Brain microvascular endothelial cell (primary cell): ENCODE measurements around the gene RHBDL1.

Source experiments
- DNase-seq: peaks from one replicate; pipeline ENCODE4 v3.0.0-alpha.2; 2020
- H3K27ac ChIP-seq: fragments of 250-450 bp; sonication (Bioruptor Pico); 2 replicates; pipeline ENCODE4 v1.5.1; 2020; ENCODE audit warnings: mild to moderate bottlenecking, moderate library complexity
- H3K27me3 ChIP-seq: fragments of 250-450 bp; sonication (Bioruptor Pico); replicated peaks from 2 replicates; pipeline ENCODE4 v1.5.1; 2020; ENCODE audit warnings: mild to moderate bottlenecking
- H3K36me3 ChIP-seq: fragments of 250-450 bp; sonication (Bioruptor Pico); replicated peaks from 2 replicates; pipeline ENCODE4 v1.5.1; 2020; ENCODE audit warnings: mild to moderate bottlenecking
- H3K4me3 ChIP-seq: 2 replicates; pipeline ENCODE4 v1.5.1; 2011; ENCODE audit warnings: low read depth, mild to moderate bottlenecking, control low read depth, low read length, moderate library complexity
- CTCF ChIP-seq: IDR thresholded peaks from 2 replicates; pipeline ENCODE4 v1.5.1; 2011; ENCODE audit warnings: low read depth, mild to moderate bottlenecking, moderate library complexity, low read length, control low read depth, inconsistent platforms; ENCODE audit errors: missing control alignments
- in situ Hi-C: cut with HindIII; loops from 2 replicates; pipeline ENCODE4 v1.10.0; 2017; ENCODE audit warnings: low sequenced_read_pairs, low pct_ligation_motif_present

RHBDL1 gene

GRCh38 chr16:680625-680945 lies 5.1 kb downstream of the RHBDL1 start:
- Histone ChIP-seq H3K4me3 (peak overlapping the region; percentile 72), H3K36me3 (peaks cover 20% of the 10 kb centered on the region), H3K27ac (peak overlapping the region; percentile 59), H3K27me3 (no peaks in the 10 kb centered on the region)
- TF ChIP-seq CTCF = no peak
- in situ Hi-C loops = no loop called here
- DNase-seq = no peak

GRCh38 chr16:680967-681745 lies 5.7 kb downstream of the RHBDL1 start:
- in situ Hi-C loops = no loop called here
- peak overlapping the region; percentile 59 for H3K27ac ChIP-seq
- H3K27me3 ChIP-seq = no peaks in the 10 kb centered on the region
- peaks cover 20% of the 10 kb centered on the region for H3K36me3 ChIP-seq
- no peak for DNase-seq
- H3K4me3 ChIP-seq = peak overlapping the region; percentile 72
- peak; percentile 23 for TF ChIP-seq CTCF

- in situ Hi-C loops = no loop called here
- TF ChIP-seq CTCF = no peak
- H3K36me3 ChIP-seq = peaks cover 24% of the 10 kb centered on the region
- no peak for DNase-seq
- H3K27me3 ChIP-seq = no peaks in the 10 kb centered on the region
- peak overlapping the region; percentile 22 for H3K4me3 ChIP-seq
- H3K27ac ChIP-seq = no peak overlapping the region
Observed at GRCh38 chr16:681746-682427, 6.4 kb downstream of the RHBDL1 start.

DNA sequence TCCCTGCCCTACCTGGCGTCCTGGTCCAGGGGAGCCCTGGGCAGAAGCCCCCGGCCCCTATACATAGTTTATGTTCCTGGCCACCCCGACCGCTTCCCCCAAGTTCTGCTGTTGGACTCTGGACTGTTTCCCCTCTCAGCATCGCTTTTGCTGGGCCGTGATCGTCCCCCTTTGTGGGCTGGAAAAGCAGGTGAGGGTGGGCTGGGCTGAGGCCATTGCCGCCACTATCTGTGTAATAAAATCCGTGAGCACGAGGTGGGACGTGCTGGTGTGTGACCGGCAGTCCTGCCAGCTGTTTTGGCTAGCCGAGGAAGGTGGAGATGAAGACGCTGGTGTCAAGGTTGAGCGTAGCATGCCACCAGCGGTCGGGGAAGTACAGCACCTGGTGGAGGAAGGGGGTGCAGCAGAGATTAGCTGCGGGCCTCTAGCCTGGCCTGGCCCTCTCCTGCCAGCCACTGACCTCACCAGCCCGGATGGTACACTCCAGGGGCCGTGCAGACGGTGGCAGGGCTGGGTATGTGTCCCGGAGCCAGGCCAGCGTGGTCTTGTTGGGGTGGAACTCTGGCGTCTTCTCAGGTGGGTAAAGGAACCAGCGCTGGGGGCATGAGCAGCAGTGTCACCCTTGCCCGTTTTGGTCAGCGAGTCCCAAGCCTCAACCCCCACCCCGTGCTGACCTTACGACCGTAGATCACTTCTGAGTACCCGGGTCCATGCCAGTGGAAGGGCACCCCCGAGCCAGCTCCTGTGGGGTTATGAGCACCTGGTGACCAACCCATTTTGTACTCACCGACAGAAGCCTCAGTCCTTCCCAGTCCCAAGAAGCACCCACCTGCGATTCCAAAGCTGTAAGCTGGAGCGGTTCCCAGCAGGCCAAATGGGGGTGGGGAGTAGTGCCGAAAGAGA lies 7.3 kb downstream of the RHBDL1 start:
- TF ChIP-seq CTCF = no peak
- no peak overlapping the region for H3K27ac ChIP-seq
- DNase-seq = no peak
- H3K4me3 ChIP-seq = peak overlapping the region; percentile 60
- H3K36me3 ChIP-seq = peaks cover 25% of the 10 kb centered on the region
- H3K27me3 ChIP-seq = no peaks in the 10 kb centered on the region
- in situ Hi-C loops = no loop called here

DNA sequence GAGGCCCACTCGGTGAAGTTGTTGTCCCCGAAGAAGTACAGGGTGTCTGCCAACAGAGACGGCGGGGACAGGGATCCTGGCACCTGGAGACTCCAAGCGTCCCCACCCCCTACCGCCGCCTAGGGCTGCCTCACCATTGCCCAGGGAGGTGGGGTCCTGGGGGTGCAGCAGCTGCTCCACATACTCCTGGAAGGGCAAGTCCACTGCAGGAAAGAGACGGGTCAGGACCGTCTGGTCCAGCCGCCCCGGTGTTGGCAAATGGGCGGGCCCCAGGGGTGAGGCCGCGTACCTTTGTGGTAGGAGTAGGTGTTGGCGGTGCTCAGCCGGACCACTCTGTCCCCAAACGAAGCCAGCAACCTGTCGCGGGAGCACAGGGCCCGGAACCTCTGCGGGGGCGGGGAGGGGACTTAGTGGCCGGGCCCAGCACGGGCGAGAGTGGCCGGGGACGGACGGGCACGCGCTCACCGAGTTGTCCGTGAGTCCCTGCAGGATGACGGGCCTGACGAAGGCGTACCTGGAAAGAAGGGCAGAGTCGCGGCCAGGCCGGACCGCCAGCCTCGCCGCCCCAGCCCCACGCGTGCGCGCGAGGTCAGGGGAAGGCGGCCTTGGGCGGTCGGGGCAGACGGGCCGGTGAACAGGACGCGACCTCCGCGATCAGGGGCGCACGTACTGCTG lies 8.1 kb downstream of the RHBDL1 start:
- no peaks in the 10 kb centered on the region for H3K27me3 ChIP-seq
- peak overlapping the region; percentile 24 for H3K27ac ChIP-seq
- DNase-seq = no peak
- in situ Hi-C loops = no loop called here
- peaks cover 25% of the 10 kb centered on the region for H3K36me3 ChIP-seq
- peak overlapping the region; percentile 60 for H3K4me3 ChIP-seq
- TF ChIP-seq CTCF = no peak
